HTERT RPE-1 (cell line): ENCODE results near the gene ANKRD22.

Source experiments
- in situ Hi-C: fragments of 300-500 bp; cut with MboI; formaldehyde crosslinking; loops from 4 replicates; pipeline ENCODE4 v1.14.3; 2020; ENCODE audit warnings: low sequenced_read_pairs

The ANKRD22 gene

GRCh38 chr10:88802523-88803285, 48.9 kb downstream of the ANKRD22 start, which contains the start of gene LIPM:
TSS of gene LIPM (plus strand) at chr10:88802730. CDS start at chr10:88802897, 167 bp downstream.
- in situ Hi-C loops = no loop called here

DNA sequence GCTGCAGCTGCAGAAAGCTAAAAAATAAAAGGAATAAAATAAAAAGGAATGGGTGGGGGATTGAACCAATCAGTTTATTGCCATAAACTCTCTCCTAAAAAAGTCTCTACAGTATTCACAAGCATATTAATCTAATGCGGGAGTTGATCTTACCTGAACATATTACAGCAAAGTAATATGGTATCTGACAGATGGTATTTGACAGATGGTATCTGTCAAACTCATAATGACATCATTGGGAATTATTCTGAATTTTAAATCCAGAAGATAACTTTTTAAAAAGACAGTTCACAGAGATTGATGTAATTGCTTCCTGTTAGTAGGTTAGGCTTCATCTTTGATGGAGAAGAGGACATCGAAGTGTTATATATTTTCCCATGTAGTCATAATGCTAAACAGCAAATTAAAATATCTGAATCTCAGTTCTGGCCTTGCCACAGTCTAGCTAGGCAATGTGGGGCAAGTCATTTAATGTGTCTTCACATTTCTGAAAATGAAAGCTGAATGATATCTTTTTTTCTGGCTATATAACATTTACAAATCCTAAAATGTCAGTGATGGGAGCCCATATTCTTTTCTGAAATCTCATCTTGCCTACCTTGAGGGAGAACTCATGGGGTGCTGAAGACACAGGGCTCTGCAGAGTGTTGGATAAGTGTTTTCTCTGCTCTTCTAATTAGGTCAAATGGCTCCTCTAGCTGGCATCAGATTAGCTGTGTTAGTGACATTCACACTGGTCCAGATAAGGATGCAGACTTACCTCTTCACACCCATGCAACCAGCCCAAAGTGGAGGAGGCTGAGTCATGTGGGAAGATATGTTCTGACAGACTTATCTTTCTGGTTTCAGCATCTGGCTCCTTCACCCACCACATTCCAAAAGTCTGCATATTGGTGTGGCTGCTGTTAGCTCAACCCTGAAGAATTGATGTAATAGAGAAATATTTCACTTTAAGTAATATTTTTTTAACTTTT, 51.2 kb downstream of the ANKRD22 start:
- in situ Hi-C loops = no loop called here

DNA sequence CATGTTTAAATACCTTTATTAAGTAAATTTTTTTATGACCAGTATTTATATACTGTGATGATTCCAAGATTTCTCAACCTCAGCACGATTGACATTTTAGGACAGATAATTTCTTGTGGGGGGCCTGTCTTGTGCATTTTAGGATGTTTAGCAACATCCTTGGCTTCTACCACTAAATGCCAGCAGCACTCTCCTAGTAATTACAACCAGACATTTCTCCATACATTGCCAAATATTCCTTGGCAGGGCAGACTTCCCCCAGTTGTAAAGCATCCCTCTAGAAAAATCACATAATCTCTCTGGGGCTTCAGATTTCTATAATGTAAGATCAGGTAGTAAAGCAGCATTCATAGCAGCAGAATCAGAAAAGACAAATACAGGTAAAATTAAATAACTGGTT, 56.9 kb downstream of the ANKRD22 start:
- in situ Hi-C loops = no loop called here

DNA sequence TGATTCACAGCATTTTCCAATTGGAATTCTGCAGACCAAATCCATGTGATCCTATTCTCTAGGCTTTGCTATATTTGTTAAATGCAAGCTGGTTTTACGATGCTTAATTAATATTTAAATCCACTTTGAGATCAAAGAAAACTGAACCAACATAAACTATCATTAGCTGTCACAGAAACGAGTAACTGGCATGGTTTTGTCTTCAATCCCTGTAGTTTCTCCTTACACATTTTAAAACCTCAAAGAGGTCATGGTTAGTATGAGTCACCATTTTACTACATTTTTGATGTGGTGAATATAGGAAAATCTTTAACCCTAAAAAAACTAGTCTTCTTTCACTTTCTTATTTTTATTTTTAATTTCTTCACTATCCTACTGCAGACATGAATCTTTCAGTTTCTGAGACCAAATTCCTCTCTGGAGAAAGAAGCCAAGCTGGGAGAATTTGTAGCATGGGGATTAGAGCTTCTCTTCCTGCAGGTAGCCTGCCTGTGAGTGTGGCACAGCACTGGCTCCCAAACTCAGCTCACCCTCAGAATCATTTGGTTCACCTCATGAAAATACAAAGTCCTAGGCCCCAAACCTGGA, 57.8 kb downstream of the ANKRD22 start:
- in situ Hi-C loops = no loop called here

- in situ Hi-C loops = no loop called here
These were observed 59.0 kb downstream of the ANKRD22 start for GRCh38 chr10:88792661-88793060.

DNA sequence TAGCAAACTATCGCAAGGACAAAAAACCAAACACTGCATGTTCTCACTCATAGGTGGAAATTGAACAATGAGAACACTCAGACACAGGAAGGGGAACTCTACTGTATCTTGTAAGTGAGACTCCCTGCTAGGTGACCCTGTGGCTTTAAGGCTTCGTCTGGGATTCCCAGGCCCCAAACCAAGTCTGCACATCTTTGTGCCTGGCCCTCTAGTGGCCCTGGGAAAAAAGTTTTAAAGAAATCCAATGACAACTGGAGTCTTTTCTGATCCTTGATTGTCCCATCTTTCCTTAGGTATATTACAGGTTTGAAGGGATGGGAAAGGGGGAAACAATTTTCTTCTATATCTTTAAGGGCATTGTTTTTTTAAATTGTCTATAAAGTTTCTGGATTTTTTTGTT, 59.7 kb downstream of the ANKRD22 start:
- in situ Hi-C loops = no loop called here

DNA sequence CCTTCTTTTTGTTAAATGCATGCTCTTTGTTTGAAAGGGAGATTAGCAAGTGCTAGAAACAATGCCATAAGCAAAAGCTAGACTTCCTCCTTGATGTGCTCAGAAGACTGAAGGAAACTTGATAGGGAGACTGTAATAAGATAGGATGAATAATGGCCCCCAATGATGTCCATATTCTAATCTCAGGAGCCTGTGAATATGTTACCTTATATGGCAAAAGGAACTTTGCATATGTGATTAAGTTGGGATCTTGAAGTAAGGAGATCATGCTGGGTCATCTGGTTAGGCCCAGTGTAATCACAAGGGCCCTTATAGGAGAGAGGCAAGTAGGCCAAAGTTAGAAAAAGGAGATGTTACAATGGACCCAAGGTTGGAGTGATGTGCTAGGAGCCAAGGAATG, 62.7 kb downstream of the ANKRD22 start:
- in situ Hi-C loops = no loop called here

DNA sequence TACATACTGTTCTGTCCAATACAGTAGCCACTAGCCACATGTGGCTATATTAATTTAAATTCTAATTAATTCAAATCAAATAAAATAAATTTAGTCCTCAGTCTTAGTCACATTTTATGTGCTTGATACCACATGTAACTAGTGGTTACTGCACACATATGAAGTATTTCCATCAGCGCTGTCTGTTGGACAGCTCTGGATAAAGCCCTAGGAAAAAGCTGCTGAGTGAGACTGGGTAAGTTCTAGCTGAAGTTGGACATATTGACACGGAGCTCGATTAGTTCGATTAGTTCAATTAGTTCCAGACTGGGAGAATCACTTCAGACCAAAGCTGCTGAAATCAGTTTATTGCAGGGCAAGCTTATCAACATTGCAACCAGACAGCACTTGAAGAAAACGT, 64.2 kb downstream of the ANKRD22 start:
- in situ Hi-C loops = no loop called here

- in situ Hi-C loops = no loop called here
These were observed 65.4 kb downstream of the ANKRD22 start for GRCh38 chr10:88786032-88786770.

DNA sequence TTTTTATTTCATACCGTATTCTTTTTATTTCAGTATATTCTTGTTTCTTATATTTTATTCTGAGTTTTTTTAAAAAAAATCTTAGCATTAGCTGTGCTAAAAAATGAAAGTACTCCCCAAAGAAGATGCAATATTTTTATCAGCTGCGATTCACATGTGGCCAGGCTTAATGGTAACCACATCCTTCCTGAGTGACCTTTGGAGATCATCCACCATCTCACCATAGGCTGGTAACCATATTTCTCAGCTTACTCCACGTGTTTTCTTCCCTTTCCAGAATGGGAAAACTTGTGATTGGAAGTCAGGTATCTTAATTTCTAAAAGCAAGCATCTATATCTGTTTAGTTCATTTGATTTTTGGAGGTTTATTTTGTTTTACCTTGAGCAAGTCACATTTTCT, 67.9 kb downstream of the ANKRD22 start:
- in situ Hi-C loops = no loop called here

DNA sequence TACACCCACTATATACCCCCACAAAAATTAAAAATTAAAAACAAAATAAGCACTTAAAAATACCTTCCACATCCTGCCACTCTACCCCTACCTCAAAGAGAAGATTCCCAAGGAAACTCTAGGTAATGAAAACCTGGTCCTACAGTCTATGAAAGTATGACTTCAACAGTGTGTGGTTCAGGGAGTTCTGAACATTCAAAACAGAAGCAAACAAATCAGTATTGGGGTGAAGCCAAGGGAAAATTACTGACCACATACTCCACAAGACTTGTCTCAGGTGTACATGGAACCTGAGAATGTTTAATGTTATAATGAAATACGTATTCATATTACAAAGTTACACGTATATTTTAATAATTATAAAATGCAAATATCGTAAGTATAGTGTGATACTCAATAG, 69.4 kb downstream of the ANKRD22 start:
- in situ Hi-C loops = no loop called here

DNA sequence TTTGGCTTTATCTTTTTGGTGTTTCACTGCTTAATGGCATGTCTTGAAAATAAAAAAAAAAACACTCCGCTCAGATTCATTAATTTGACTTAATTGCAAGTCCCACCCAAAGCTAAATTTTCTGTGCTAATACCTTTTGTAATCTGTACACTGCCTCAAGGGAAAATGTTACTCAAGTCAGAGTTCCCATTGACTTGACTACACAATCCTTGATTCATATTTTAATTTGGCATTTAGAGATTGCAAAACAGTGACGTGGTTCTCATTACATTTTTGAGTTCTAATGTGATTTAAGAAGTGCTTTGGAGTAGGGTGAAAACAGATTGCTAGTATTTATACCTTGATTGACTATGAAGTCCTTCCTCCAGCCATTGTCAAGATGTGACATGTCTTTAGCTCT, 70.4 kb downstream of the ANKRD22 start:
- in situ Hi-C loops = no loop called here
